DMS53 (cell line): ENCODE data around the gene PSD4.
A peak's percentile ranks its signal among the peaks of the same experiment; 100 is the strongest.

Source experiments
- DNase-seq: peaks from one replicate; lab custom pipeline; 2025; lab: John Stamatoyannopoulos, UW

PSD4 gene

GRCh38 chr2:113184531-113185230 lies 10.9 kb downstream of the PSD4 start:
- no peak for DNase-seq

- DNase-seq = no peak
These were observed 12.1 kb downstream of the PSD4 start for GRCh38 chr2:113185664-113186432.

GRCh38 chr2:113186433-113186796 lies 12.6 kb downstream of the PSD4 start:
- no peak for DNase-seq

GRCh38 chr2:113187771-113188170 lies 14.0 kb downstream of the PSD4 start:
- no peak for DNase-seq

DNA sequence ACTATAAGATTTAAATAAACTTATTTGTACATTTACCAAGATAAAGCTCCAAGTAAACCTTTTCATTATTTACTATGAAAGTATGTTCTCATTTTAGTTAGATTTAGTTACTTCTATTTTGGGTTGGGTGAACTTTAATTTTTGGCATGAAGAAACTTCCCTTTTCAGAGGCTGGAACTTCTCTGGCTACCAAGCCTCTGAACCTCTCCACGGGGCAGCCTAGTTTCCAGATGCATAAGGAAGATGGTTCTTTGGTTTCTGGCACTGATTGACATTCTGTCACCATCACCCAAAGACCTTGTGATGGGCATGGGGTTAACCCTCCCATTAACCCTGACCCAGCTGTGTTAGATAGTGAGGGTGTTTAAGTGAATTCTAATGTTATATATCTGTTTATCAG lies 17.1 kb downstream of the PSD4 start:
- no peak for DNase-seq

DNA sequence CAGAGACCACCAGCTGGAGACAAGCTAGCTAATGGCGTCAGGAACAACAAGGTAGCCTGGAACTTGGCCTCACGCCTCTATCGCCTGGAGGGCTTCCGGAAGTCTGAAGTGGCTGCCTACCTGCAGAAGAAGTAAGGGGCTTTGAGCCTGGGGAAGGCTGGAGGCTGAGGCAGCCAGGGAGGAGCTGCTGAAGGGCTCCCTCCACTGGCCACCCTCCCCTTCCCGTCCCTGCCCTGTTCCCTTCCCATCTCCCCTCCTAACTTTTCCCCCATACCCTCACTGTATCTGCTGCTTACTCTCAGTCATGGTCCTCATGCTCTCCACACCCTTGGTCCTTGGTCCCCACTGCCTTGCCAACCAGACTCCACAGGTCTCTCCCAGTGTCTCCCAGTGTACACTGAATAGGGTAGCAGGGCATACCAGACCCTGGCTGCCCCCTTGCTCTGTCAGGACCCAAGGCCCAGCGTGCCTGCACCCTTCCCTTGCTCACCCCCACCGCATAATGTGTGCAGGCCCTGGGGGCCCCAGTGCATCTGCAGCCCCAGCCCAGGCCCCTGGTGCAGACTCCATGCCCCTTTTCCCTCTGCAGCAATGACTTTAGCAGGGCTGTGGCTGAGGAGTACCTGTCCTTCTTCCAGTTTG lies 18.8 kb downstream of the PSD4 start:
- DNase-seq = peak; percentile 14

DNA sequence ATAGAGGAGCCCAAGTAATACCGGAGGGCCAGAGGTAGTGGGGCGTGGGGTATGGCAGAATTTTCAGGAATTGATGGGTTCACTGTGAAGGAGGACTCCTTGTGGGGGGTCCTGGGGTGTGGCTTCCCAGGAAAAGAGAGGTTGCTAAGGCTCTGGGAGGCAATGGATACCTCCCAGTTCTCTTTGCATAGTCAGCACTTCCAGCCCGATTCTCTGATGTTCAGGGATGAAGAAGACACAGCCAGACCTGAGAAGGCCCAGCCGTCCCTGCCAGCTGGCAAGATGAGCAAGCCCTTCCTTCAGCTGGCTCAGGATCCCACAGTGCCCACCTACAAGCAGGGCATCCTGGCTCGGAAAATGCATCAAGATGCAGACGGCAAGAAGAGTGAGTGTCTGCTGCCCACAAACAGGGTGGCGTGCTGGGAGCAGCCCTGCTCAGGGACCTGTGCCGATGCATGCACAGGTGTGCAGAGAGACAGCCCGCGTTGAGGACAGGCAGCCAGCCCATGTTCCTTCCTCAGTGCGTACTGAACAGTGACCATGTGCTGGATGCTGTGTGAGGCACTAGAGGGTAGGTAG lies 22.2 kb downstream of the PSD4 start:
- no peak for DNase-seq

- no peak for DNase-seq
These were observed 23.1 kb downstream of the PSD4 start for GRCh38 chr2:113196839-113197238.

DNA sequence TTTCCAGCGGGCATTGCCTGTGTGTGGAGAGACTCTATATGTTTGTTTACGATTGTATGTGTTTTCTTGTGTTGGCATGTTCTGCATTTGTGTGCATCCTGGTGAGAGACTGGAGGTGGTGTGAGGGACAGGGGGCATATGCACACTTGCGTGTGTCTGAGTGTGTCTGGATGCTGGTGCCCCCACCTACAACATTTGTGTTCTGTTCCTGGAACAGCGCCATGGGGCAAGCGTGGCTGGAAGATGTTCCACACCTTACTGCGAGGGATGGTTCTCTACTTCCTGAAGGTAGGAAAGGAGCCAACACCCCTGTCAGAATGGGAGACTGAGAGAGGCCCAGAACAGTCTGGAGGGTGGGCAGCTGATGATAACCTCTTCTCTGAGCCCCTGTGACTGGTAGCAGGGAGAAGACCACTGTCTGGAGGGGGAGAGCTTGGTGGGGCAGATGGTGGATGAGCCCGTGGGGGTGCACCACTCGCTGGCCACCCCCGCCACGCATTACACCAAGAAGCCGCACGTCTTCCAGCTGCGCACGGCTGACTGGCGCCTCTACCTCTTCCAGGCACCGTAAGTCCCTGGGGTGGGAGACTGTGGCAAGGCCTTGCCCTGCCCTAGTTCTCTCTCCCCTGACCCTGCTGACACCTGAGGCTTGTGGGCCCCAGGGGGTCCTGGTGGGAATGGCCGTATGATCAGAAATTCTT lies 23.7 kb downstream of the PSD4 start:
- no peak for DNase-seq

- DNase-seq = no peak
These were observed 24.4 kb downstream of the PSD4 start for GRCh38 chr2:113198048-113198789.

DNA sequence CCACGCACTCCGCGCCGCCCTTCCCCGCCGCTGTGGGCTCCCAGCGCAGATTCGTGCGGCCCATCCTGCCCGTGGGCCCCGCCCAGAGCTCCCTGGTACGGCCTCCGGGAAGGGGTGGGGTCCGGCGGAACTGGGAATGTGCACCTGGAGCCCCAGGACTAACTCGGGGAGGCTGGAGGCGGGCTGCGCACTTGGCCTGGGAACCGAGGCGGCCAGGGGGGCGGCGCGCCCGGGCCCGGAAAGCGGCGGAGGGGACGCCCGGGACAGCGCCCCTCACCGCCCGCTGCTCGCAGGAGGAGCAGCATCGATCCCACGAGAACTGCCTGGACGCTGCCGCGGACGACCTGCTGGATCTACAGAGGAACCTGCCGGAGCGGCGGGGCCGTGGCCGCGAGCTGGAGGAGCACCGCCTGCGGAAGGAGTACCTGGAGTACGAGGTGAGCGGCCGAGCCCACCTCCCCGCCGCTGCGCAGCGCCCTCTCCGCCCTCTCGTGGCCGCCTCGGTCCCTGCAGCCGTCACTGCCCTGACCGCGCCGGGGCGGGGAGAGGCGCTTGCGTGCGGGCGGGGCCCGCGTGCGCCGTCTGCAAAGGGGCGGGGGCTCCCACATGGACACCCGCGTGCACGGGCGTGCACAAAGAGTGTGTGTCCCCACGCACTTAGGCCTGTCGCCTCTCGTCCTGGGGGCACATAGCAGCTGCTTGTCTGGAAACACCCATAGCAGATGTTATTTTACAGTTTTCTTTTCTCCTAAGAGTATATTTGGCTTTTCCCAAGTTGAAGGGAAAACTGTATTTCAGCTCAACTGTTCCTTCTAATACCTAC lies 25.2 kb downstream of the PSD4 start:
- DNase-seq = peak; percentile 98

DNA sequence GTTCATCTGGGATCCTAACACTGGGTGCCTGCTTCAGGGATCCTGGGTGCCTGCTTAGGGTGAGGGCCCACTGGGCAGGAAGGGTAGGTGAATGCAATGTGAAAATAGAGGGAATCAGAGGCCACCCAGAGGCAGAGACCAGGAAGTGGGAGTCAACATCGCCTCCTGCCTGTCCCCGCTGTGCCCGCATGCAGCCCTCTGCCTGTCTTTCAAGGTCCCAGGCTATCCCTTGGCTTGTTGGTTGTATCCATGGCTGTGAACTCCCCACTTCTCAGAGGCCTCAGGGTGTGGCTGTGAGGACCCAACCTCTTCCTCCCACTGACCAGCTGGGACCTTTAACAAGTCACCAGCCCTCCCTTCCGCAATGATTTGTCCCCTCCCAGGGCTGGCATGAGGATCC lies 26.5 kb downstream of the PSD4 start:
- DNase-seq = peak; percentile 59

GRCh38 chr2:113200736-113201490 lies 27.1 kb downstream of the PSD4 start:
- DNase-seq = no peak

DNA sequence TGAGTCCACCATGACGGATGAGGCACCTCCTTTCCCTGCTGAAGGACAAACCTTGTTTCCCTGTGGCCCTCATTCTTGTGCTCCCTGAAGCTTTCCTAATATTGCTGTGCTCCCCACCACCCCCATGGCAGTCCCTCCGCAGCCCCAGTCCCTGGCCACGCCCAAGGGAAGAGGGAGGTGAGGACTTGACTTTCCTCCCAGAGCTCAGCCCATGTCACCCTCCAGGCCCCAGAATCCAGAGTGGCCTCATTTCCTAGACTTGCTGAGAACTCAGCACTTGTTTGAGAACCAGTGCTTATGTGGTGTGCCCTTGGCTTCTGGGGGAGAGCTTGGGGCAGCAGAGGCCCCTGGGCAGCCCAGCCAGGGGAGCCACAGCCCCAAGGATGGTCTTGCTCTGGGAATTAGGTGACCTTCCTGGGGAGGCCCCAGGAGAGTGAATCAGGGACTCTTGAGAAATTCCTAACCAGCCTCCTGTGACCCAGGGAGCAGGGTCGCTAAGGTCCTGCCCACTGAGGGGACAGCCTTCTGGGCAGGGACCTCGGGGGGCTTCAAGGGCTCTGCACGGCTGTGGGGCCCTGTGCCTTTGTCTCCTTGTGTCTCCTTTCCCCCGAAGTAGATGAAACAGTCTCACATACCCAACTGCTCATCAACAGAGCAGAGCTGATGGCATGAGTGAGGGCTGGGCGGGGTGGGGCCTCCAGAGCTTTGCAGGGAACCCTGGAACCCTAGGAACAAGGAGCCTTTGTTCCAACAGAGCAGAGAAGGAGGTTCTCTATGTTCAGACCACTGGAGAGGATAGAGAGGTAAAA lies 27.9 kb downstream of the PSD4 start:
- DNase-seq = no peak

- DNase-seq = no peak
These were observed 28.8 kb downstream of the PSD4 start for GRCh38 chr2:113202305-113203216.

GRCh38 chr2:113203217-113203530 lies 29.4 kb downstream of the PSD4 start:
- DNase-seq = no peak

DNA sequence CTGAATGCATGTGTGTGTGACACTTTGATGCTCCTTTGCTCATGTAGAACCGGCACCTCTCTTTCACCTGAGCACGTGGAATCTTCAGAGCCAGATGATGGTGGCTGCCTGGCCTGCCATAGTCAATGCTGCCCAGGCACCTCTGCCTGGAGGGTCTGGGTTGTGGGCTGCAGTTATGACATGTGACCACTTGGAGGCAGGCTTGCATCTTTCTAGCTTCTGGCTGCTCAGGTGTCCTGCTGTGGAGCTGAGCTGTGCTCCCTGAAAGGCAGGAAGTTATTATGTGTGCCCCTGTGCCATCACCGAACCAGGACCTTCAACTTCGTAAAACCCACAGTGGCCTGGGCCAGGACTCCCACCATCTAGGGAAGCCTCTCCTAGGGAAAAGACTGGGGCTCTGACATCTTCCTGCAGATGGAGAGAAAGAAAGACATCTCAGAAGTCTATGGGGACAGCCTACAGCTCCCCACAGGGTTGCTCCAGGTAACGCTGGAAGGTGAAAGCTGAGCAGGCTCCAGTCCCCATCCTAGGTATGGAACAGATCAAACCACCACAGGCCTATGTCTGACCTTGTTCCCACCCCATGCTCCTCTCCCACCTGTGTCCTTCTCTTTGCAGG lies 30.2 kb downstream of the PSD4 start:
- DNase-seq = peak; percentile 92

DNA sequence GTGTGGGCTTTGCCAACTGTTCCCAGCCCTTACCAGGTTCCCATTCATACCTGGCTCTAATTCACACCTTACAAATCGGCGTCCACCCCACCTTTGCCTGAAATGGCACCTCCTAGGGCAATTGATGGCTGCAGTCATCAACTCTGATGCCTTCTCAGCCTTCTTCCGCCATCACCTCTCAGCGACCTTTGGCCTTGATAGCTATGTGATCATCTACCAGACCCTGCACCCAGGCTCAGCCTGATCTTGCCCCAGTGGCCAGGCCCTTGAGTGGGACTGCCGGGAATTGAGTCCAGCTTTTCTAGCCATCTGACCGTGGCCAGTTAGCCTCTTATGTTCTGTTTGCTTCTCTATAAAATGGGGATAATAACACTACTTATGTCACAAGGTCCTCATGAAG lies 32.5 kb downstream of the PSD4 start:
- DNase-seq = peak; percentile 77
